Bone marrow (tissue), 2 donors: ENCODE data around the gene GARIN3.
"Not testable (repeated sequence)": the region's sequence is repeated elsewhere in the genome, so short reads cannot be mapped to it uniquely, and the experiment has no call there.

Source experiments
- DNase-seq, 2 donors: peaks; one replicate each; lab custom pipeline; 2025; lab: John Stamatoyannopoulos, UW

The GARIN3 gene

DNA sequence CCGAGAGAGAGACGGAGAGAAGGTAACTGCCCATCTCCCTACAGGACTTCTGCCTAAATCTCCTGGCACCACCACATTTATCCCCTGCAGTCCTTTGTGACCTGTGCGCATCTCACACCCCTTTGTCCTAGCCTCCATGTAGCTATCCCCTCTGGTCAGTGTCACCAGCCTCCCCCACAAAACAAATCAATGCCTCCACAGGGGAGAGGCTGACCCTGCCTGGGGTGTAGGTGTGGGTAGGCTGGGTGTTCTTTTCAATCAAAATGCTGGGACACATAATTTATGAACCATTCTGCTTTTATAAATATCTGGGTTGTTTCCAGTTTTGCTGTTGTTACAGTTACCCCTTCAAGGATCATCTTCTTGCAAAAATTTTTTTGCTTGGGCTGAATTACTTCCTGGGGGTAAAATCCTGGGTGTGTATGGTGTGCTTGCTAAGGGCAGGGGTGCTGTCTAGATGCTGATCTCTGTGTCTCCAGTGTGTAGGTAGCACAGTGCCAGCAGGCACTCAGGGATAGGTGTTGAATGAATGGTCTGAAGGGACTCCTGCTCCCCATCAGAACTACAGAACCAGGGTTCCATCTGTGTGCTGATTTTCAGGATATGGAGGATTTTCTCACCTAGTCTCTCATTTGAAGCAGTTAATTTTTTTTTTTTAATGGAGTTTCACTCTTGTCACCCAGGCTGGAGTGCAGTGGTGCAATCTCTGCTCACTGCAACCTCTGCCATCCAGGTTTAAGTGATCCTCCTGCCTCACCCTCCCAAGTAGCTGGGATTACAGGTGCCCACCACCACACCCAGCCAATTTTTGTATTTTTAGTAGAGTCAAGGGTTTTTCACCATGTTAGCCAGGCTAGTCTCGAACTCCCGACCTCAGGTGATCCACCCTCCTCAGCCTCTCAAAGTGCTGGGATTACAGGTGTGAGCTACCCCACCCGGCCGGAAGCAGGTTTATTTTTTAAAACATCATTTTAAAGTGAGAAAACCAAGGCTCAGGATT is at the start of gene GARIN3:
Gene GARIN3 (minus strand): TSS at position 51 of the 1,000 bp plus-strand sequence. CDS start 96 bp downstream, outside the sequence.
- no peak for DNase-seq

- no peak for DNase-seq
Measured at GRCh38 chr5:157215514-157216167, 49.6 kb upstream of the GARIN3 start.

DNA sequence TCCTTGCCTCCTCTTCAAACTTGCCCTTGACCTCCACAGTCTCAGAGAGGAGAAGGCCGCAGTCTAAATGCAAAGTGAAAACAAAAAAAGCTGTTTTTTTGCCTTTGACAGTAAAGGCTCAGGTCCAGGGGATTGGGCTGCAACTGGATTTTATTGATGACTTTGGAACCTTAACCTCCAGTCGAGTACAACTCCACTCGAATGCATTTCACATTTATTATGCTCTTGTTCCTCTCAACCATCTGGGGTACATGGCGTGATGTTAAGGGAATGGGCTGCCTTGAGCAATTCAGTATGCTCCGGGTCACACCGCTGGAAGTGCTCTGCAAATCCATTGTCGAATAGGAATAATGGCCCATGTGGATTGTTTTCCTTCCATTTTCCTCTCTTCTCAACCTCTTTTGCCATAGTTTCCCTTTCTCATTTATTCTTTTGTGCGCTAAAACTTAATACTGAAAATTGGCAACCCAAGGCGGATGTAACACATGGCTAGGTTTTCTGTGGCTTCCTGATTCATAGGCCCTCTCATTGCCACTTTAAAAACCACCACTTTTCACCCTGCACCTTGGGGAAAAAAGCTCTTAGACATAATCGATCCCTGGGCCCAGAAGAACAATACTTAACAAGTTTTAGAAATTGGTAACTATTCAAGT is 48.9 kb upstream of the GARIN3 start:
- DNase-seq: no peak

DNA sequence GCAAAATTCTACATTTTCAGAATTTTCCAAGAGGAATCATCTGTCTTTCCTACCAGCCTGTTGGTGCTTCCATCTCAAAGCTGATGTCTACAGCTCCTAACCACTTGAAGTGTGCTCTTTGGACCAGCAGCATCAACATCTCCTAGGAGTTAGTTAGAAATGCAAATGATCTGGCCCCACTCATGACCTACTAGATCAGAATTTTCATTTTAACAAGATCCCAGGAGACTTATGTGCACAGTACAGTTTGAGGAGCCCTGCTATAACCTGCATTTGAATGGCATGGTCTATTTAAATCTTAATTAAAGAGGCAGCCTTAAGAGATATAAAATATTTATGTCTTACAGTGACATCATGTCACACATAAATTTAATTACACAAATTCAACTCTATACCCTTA is 48.4 kb upstream of the GARIN3 start:
- DNase-seq: no peak

GRCh38 chr5:157213527-157214243 is 47.6 kb upstream of the GARIN3 start:
- no peak for DNase-seq

- DNase-seq: no peak
Measured at GRCh38 chr5:157212307-157212706, 46.2 kb upstream of the GARIN3 start.

GRCh38 chr5:157210652-157211051 is 44.6 kb upstream of the GARIN3 start:
- DNase-seq: not testable (repeated sequence)

DNA sequence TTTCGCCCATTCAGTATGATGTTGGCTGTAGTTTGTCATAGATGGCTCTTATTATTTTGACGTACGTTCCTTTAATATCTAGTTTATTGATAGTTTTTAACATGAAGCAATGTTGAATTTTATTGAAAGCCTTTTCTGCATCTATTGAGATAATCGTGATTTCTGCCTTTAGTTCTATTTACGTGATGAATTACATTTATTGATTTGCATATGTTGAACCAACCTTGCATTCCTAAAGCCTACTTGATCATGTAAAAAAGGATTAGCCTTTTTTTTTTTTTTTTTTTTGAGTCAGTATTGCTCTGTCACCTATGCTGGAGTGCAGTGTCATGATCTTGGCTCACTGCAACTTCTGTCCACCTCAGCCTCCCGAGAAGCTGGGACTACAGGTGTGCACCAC is 39.6 kb upstream of the GARIN3 start:
- DNase-seq: no peak

DNA sequence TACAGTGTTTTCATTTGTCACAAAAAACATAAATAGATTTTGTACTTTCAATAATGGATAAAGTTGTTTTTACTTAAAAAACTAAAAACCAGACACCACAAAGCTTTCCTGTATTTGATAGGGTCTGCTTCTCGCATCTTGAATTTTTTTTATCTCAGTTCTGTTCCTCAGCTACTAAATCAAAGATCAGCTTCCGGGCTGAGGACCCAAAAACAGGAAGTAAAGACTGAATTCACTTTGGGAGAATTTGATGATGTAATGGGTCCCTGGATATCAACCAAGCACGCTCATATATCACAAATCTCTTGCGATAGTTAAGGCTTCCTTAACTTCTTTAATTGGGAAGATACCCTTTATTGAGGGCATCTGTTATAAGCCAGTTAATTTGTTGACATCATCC is 38.7 kb upstream of the GARIN3 start:
- DNase-seq: peak in 1 of 2 donors; percentile 44

DNA sequence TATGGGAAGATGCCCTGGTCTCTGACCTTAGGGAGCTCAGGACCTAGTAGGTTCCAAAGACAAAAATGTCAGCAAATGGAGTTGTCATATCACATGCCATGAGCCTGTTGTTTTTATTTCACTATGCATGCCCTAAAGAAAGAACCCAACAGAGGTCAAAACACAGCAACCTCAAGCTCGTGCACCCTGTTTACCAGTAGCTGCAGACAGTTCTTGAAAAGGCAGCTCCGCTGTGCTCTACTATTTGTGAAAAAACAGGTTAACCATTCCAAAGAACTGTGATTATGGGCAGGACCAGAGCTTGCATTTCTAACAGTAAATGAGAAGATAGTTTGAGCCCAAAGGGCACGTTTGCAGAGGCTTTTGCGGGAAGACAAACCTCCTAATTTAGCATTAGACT is 37.4 kb upstream of the GARIN3 start:
- DNase-seq: no peak

GRCh38 chr5:157201857-157202256 is 35.8 kb upstream of the GARIN3 start:
- DNase-seq: no peak

GRCh38 chr5:157198277-157198986 is 32.4 kb upstream of the GARIN3 start:
- no peak for DNase-seq

GRCh38 chr5:157197086-157197485 is 31.0 kb upstream of the GARIN3 start:
- no peak for DNase-seq

GRCh38 chr5:157196045-157196444 is 30.0 kb upstream of the GARIN3 start:
- DNase-seq: no peak

- DNase-seq: no peak
Measured at GRCh38 chr5:157193699-157194424, 27.8 kb upstream of the GARIN3 start.

DNA sequence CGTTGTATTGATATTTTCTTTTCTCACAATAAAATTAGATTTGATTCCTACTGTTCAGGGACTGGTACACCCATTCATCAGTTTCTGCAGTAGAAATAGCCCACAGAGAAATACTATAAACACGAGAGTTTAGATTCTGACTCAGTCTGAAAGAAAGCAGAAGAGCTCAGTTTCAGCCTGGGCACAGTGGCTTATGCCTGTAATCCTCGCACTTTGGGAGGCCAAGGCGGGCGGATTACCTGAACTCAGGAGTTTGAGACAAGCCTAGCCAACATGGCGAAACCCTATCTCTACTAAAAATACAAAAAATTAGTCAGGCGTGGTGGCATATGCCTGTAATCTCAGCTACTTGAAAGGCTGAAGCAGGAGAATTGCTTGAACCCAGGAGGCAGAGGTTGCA is 23.2 kb upstream of the GARIN3 start:
- DNase-seq: no peak

DNA sequence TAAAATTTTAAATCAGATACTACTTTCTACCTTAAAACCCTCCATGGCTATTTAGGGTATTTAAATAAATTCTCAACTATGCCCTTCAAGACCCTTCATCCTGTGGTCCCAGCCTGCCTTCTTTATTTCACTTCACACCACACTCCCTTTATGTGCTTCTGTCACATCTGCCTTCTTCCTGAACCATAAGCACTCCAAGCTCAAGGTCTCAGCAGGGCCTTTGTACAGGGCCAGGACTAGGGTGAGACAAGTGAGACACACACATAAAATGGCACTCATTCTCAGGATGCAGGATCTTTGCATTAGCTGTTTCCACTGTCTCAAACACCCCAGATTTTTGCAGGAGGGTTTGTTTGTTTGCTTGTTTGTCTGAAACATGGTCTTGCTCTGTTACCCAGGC is 22.2 kb upstream of the GARIN3 start:
- no peak for DNase-seq

DNA sequence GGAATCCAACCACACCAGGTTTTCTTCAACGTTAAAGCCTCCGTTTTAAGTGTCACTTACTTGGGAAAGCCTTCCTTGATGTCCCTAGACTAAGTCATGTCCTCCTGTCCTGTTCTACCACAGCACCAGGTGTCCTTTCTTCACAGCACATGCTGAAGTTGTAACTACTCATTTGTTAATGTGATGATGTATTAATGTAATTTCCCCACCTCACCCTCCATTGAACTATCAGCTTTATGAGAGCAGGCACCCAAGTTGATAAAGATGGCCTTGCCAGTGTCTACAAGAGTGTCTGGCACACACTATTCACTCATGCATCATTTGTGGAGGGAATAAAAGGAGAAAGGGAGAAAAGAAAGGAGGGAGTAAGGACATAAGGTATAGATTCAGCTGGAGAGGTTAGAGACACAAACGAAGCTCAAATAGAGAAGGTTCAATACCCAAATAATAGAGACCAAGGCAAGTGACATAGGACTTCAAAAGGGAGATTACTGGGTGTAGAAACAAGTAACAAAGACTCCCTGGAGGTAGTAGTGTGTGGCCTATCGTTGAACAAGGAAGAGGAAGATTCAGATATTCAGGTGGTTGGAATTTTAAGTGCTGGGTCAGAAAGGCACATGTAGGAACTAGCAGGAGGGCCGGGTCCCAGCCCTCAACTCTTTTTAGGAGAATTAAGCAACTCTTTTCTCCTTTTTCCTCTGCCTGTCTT is 21.1 kb upstream of the GARIN3 start:
- DNase-seq: no peak

DNA sequence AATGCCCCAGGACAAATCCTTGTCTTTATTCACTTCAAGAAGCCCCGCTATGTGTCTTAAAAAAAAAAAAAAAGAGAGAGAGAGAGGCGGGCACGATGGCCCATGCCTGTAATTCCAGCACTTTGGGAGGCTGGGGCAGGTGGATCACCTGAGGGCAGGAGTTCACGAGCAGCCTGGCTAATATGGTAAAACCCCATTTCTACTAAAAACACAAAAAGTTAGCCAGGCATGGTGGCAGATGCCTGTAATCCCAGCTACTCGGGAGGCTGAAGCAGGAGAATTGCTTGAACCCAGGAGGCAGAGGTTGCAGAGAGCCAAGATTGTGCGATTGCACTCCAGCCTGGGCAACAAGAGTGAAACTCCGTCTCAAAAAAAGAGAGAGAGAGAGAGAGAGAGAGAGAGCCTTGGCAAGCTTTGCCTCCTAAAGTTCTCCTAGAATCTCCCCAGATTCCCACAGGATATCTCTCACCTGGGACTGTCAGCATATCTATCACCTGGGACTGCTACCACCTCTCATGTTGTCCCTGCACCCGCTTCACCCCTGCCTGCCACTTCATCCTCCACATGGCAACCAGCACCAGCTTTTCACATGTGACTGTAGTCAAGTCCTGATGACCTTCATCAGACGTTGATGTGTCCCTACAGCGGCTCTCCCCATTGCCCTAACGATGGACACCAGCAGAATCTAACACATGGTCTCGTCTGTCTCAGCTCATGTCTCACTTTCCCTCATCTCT is 20.4 kb upstream of the GARIN3 start:
- no peak for DNase-seq
